ENCODE measurements around the gene LRFN3.
"Not testable (repeated sequence)": the region's sequence is repeated elsewhere in the genome, so short reads cannot be mapped to it uniquely, and the experiment has no call there.

Gene LRFN3

GRCh38 chr19:35907377-35907745, 28.8 kb upstream of the LRFN3 start:
- DNase-seq: no peak

GRCh38 chr19:35908010-35908441, 28.1 kb upstream of the LRFN3 start, which contains the start of gene TYROBP:
TSS of gene TYROBP (minus strand) at chr19:35908295. CDS start at chr19:35908228, 67 bp downstream.
- DNase-seq: no peak

- DNase-seq: no peak
These were observed 27.0 kb upstream of the LRFN3 start for GRCh38 chr19:35908973-35909683.

- no peak for DNase-seq
These were observed 26.5 kb upstream of the LRFN3 start for GRCh38 chr19:35909684-35910035.

- not testable (repeated sequence) for DNase-seq
These were observed 25.8 kb upstream of the LRFN3 start for GRCh38 chr19:35910355-35910754.

GRCh38 chr19:35911173-35911572, 25.0 kb upstream of the LRFN3 start:
- no peak for DNase-seq

- no peak for DNase-seq
These were observed 24.4 kb upstream of the LRFN3 start for GRCh38 chr19:35911790-35912189.

- DNase-seq: no peak
These were observed 22.6 kb upstream of the LRFN3 start for GRCh38 chr19:35913589-35913988.

GRCh38 chr19:35915443-35915842, 20.7 kb upstream of the LRFN3 start:
- no peak for DNase-seq

- no peak for DNase-seq
These were observed 16.9 kb upstream of the LRFN3 start for GRCh38 chr19:35919306-35919705.

GRCh38 chr19:35921012-35921411, 15.2 kb upstream of the LRFN3 start:
- DNase-seq: no peak

GRCh38 chr19:35925501-35925900, 10.7 kb upstream of the LRFN3 start:
- no peak for DNase-seq

GRCh38 chr19:35928507-35928906, 7.7 kb upstream of the LRFN3 start:
- DNase-seq: no peak

GRCh38 chr19:35929876-35930275, 6.3 kb upstream of the LRFN3 start:
- peak; percentile 49 for DNase-seq

- DNase-seq: peak; percentile 100
These were observed 4.9 kb upstream of the LRFN3 start for GRCh38 chr19:35931161-35931873.

- no peak for DNase-seq
These were observed 4.3 kb upstream of the LRFN3 start for GRCh38 chr19:35931874-35932202.

- DNase-seq: no peak
These were observed 3.8 kb upstream of the LRFN3 start for GRCh38 chr19:35932291-35932936.

- DNase-seq: no peak
These were observed 629 bp downstream of the LRFN3 start for GRCh38 chr19:35936738-35937268.

GRCh38 chr19:35937345-35938281, 1.4 kb downstream of the LRFN3 start:
- DNase-seq: no peak

- no peak for DNase-seq
These were observed 2.4 kb downstream of the LRFN3 start for GRCh38 chr19:35938282-35939224.

GRCh38 chr19:35939307-35940077, 3.3 kb downstream of the LRFN3 start:
- DNase-seq: no peak

Data from central memory CD4-positive, alpha-beta T cell (primary cell).